EL (cell line): Measurements from ENCODE around the gene PSMB3.
"Not testable (repeated sequence)": the region's sequence is repeated elsewhere in the genome, so short reads cannot be mapped to it uniquely, and the experiment has no call there.

Experiments
- DNase-seq: peaks from one replicate; pipeline ENCODE4 v3.0.0-alpha.2; 2016

Gene PSMB3

GRCh38 chr17:38750044-38750311, 2.6 kb upstream of the PSMB3 start:
- DNase-seq = no peak

- DNase-seq = no peak
Observed at GRCh38 chr17:38750312-38751121, 2.0 kb upstream of the PSMB3 start.

- peak; percentile 49 for DNase-seq
Observed at GRCh38 chr17:38751144-38751807, 1.3 kb upstream of the PSMB3 start.

GRCh38 chr17:38751808-38752307, 683 bp upstream of the PSMB3 start:
- peak; percentile 88 for DNase-seq

- no peak for DNase-seq
Observed at GRCh38 chr17:38753071-38753506, 548 bp downstream of the PSMB3 start.

- DNase-seq = peak; percentile 53
Observed at GRCh38 chr17:38761612-38762011, 9.1 kb downstream of the PSMB3 start.

GRCh38 chr17:38762231-38762630, 9.7 kb downstream of the PSMB3 start:
- no peak for DNase-seq

- DNase-seq = no peak
Observed at GRCh38 chr17:38766341-38766740, 13.8 kb downstream of the PSMB3 start.

- DNase-seq = no peak
Observed at GRCh38 chr17:38768417-38768816, 15.9 kb downstream of the PSMB3 start.

- DNase-seq = no peak
Observed at GRCh38 chr17:38773258-38773657, 20.7 kb downstream of the PSMB3 start.

- no peak for DNase-seq
Observed at GRCh38 chr17:38777641-38778250, 25.2 kb downstream of the PSMB3 start.

- DNase-seq = no peak
Observed at GRCh38 chr17:38779965-38780752, 27.6 kb downstream of the PSMB3 start.

- DNase-seq = no peak
Observed at GRCh38 chr17:38783227-38783626, 30.7 kb downstream of the PSMB3 start.

GRCh38 chr17:38786372-38786771, 33.8 kb downstream of the PSMB3 start:
- DNase-seq = no peak

- not testable (repeated sequence) for DNase-seq
Observed at GRCh38 chr17:38787999-38788398, 35.5 kb downstream of the PSMB3 start.

GRCh38 chr17:38789185-38789584, 36.6 kb downstream of the PSMB3 start:
- DNase-seq = peak; percentile 72

GRCh38 chr17:38790148-38790707, 37.7 kb downstream of the PSMB3 start:
- DNase-seq = not testable (repeated sequence)

GRCh38 chr17:38791162-38791561, 38.6 kb downstream of the PSMB3 start:
- no peak for DNase-seq

GRCh38 chr17:38794221-38794620, 41.7 kb downstream of the PSMB3 start:
- no peak for DNase-seq

GRCh38 chr17:38796451-38797157, 44.1 kb downstream of the PSMB3 start:
- no peak for DNase-seq

- peak; percentile 20 for DNase-seq
Observed at GRCh38 chr17:38797158-38797490, 44.6 kb downstream of the PSMB3 start.

- no peak for DNase-seq
Observed at GRCh38 chr17:38797828-38798227, 45.3 kb downstream of the PSMB3 start.
